ENCODE data around the gene TPSB2. TPM values are rescaled to one million over a fixed set of nuclear protein-coding genes. Genes with fewer than 3 reads are reported as not detected.

Gene TPSB2
- total RNA-seq, 1 experiment from 2014 or later: not detected

- no peak overlapping the region for H3K4me2 ChIP-seq (ENCODE audit: low read length)
- ChIA-PET POLR2A (no interaction called here), CTCF (no interaction called here), RAD21 (ENCODE audit: low non-redundant PET in 1 of 2, low total read pairs in 2 of 2, uncharacterized antibody in 2 of 2, unreplicated experiment in 2 of 2) (no interaction called here)
- H3K27me3 ChIP-seq (ENCODE audit: insufficient read depth, low read length): no peaks in the 10 kb centered on the region
- DNase-seq (ENCODE audit: low read depth, low spot score) (no peak), ATAC-seq (no peak)
- intact Hi-C loops (cut with micrococcal nuclease): no loop called here
- no peak for TF ChIP-seq ZNF274 (IDR thresholded peaks at IDR 0.05; ENCODE audit: low read depth, low read length)
- TF ChIP-seq, protein P1, sequence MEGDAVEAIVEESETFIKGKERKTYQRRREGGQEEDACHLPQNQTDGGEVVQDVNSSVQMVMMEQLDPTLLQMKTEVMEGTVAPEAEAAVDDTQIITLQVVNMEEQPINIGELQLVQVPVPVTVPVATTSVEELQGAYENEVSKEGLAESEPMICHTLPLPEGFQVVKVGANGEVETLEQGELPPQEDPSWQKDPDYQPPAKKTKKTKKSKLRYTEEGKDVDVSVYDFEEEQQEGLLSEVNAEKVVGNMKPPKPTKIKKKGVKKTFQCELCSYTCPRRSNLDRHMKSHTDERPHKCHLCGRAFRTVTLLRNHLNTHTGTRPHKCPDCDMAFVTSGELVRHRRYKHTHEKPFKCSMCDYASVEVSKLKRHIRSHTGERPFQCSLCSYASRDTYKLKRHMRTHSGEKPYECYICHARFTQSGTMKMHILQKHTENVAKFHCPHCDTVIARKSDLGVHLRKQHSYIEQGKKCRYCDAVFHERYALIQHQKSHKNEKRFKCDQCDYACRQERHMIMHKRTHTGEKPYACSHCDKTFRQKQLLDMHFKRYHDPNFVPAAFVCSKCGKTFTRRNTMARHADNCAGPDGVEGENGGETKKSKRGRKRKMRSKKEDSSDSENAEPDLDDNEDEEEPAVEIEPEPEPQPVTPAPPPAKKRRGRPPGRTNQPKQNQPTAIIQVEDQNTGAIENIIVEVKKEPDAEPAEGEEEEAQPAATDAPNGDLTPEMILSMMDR (IDR thresholded peaks at IDR 0.05 in 2 of 3, conservative IDR thresholded peaks at IDR 0.05 in 1 of 3; ENCODE audit: borderline replicate concordance in 1 of 3, insufficient read depth in 1 of 3, low read depth in 2 of 3, low read length in 2 of 3): no peak
- TF ChIP-seq YY1 (IDR thresholded peaks at IDR 0.05; ENCODE audit: extremely low read depth, insufficient replicate concordance, low read depth, low read length): no peak
- TF ChIP-seq CBX3 (IDR thresholded peaks at IDR 0.05; ENCODE audit: low read depth): no peak
- no peak for TF ChIP-seq EZH2 (IDR thresholded peaks at IDR 0.05)
- no peak for TF ChIP-seq CEBPB (IDR thresholded peaks at IDR 0.05; ENCODE audit: low read depth)
- TF ChIP-seq RAD21 (IDR thresholded peaks at IDR 0.05; ENCODE audit: low read depth): no peak
- H4K20me1 ChIP-seq (ENCODE audit: insufficient read depth): no peaks in the 10 kb centered on the region
- no peak overlapping the region for H3K9ac ChIP-seq (ENCODE audit: low read length)
- no peaks in the 10 kb centered on the region for H3K9me2 ChIP-seq (ENCODE audit: insufficient read depth)
- H3K27ac ChIP-seq (ENCODE audit: low read depth, low read length): no peak overlapping the region
- H3K36me3 ChIP-seq (ENCODE audit: control insufficient read depth in 1 of 2, insufficient read depth in 2 of 2, low read length in 2 of 2): no peaks in the 10 kb centered on the region
- H3K4me3 ChIP-seq (replicated peaks in 1 of 2; ENCODE audit: low read depth in 1 of 2, low read length in 2 of 2): no peak overlapping the region
- no peak overlapping the region for H2AFZ ChIP-seq (ENCODE audit: low read depth, low read length, poor library complexity, severe bottlenecking)
- no TSS peak for BruUV-seq (replicated peaks)
- no peaks in the 10 kb centered on the region; the same call in 1 of the 2 replicates for H3K79me2 ChIP-seq (ENCODE audit: insufficient read depth, low read length)
- no peaks in the 10 kb centered on the region for H3K9me3 ChIP-seq (ENCODE audit: control insufficient read depth in 1 of 2, insufficient read depth in 1 of 2, low read depth in 1 of 2, low read length in 2 of 2)
- H3K4me1 ChIP-seq (ENCODE audit: control insufficient read depth in 1 of 2, insufficient read depth in 2 of 2, low read length in 2 of 2): peaks cover 24 to 40% of the 10 kb centered on the region in 2 experiments
Observed at GRCh38 chr16:1184980-1185379, 45.0 kb downstream of the TPSB2 start.
